IPS-20b (cell line): ENCODE results near the gene NPRL2.
A peak's percentile ranks its signal among the peaks of the same experiment; 100 is the strongest.
"Not testable (repeated sequence)": the region's sequence is repeated elsewhere in the genome, so short reads cannot be mapped to it uniquely, and the experiment has no call there.

ENCODE experiments used
- H3K27ac ChIP-seq: one replicate; pipeline ENCODE4 v1.5.1; 2013; ENCODE audit warnings: low read length
- H3K27me3 ChIP-seq: 2 replicates; pipeline ENCODE4 v1.6.1; 2013; ENCODE audit warnings: mild to moderate bottlenecking, low read length, inconsistent platforms; ENCODE audit not compliant: insufficient read depth
- H3K36me3 ChIP-seq: 2 replicates; pipeline ENCODE4 v1.6.1; 2013; ENCODE audit warnings: low read depth, mild to moderate bottlenecking, inconsistent platforms, low read length, moderate library complexity; ENCODE audit not compliant: insufficient read depth
- H3K4me1 ChIP-seq: 2 replicates; pipeline ENCODE4 v1.6.1; 2013; ENCODE audit warnings: mild to moderate bottlenecking, control low read depth, inconsistent platforms, low read length, moderate library complexity; ENCODE audit not compliant: insufficient read depth
- H3K4me3 ChIP-seq: 2 replicates; pipeline ENCODE4 v1.5.1; 2013; ENCODE audit warnings: mild to moderate bottlenecking, low read length, inconsistent platforms
- H3K9ac ChIP-seq: 2 replicates; pipeline ENCODE4 v1.6.1; 2013; ENCODE audit warnings: low read depth, mild to moderate bottlenecking, inconsistent platforms, low read length, moderate library complexity
- H3K9me3 ChIP-seq: 2 replicates; pipeline ENCODE4 v1.6.1; 2013; ENCODE audit warnings: mild to moderate bottlenecking, low read depth, low read length, inconsistent platforms; ENCODE audit not compliant: insufficient read depth

NPRL2 gene

GRCh38 chr3:50316657-50317242, 33.8 kb downstream of the NPRL2 start:
- Histone ChIP-seq H3K4me3 (no peak overlapping the region), H3K27ac (no peak overlapping the region), H3K4me1 (no peaks in the 10 kb centered on the region; the same call in 1 of the 2 replicates), H3K27me3 (no peaks in the 10 kb centered on the region), H3K9ac (no peak overlapping the region), H3K9me3 (no peaks in the 10 kb centered on the region), H3K36me3 (peaks cover 45% of the 10 kb centered on the region)

- Histone ChIP-seq H3K4me3 (no peak overlapping the region), H3K27me3 (no peaks in the 10 kb centered on the region), H3K9ac (no peak overlapping the region), H3K9me3 (peaks cover 4% of the 10 kb centered on the region; the same call in 1 of the 2 replicates), H3K27ac (no peak overlapping the region), H3K36me3 (peaks cover 42% of the 10 kb centered on the region), H3K4me1 (no peaks in the 10 kb centered on the region; the same call in 1 of the 2 replicates)
Observed at GRCh38 chr3:50314816-50315215, 35.8 kb downstream of the NPRL2 start.

- no peak overlapping the region for H3K27ac ChIP-seq
- peaks cover 38% of the 10 kb centered on the region for H3K36me3 ChIP-seq
- H3K4me1 ChIP-seq, result no peaks in the 10 kb centered on the region; the same call in 1 of the 2 replicates
- no peak overlapping the region for H3K9ac ChIP-seq
- H3K27me3 ChIP-seq, result no peaks in the 10 kb centered on the region
- no peak overlapping the region for H3K4me3 ChIP-seq
- peaks cover 8% of the 10 kb centered on the region; the same call in 1 of the 2 replicates for H3K9me3 ChIP-seq
Observed at GRCh38 chr3:50314342-50314741, 36.2 kb downstream of the NPRL2 start.

DNA sequence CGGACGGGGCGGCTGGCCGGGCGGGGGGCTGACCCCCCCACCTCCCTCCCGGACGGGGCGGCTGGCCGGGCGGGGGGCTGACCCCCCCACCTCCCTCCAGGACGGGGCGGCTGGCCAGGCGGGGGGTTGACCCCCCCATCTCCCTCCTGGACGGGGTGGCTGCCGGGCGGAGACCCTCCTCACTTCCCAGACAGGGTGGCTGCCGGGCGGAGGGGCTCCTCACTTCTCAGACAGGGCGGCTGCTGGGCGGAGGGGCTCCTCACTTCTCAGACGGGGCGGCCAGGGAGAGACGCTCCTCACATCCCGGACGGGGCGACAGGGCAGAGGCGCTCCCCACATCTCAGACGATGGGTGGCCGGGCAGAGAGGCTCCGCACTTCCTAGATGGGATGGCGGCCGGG, 38.5 kb downstream of the NPRL2 start:
- not testable (repeated sequence) for H3K4me3 ChIP-seq, H3K27ac ChIP-seq, H3K27me3 ChIP-seq, H3K9ac ChIP-seq, H3K4me1 ChIP-seq
- Histone ChIP-seq H3K36me3 (peaks cover 15% of the 10 kb centered on the region), H3K9me3 (peaks cover 19% of the 10 kb centered on the region; the same call in 1 of the 2 replicates)

DNA sequence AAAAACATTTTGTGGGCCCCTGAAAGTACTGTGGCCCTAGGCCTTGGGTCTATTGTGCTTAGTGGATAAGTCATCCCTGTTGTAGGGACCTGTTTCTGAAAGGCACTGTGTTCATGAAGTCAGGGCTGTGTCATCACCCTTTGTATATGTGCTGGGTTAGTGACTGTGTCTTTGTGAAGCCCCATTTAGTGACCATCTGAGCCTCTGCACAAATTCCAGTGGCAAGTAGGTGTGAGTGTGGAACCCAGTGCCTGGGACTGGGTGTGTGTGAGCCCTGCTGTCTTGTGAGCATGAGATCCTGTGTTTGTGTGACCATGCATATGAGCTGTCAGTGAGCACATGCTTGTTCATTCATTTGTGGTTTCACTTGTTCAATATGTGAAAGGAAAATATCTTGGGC, 46.0 kb downstream of the NPRL2 start:
- peaks cover 9% of the 10 kb centered on the region for H3K4me1 ChIP-seq
- no peaks in the 10 kb centered on the region for H3K36me3 ChIP-seq
- peaks cover 21% of the 10 kb centered on the region for H3K9me3 ChIP-seq
- H3K27ac ChIP-seq, result no peak overlapping the region
- no peak overlapping the region for H3K4me3 ChIP-seq
- H3K9ac ChIP-seq, result no peak overlapping the region
- peaks cover 4% of the 10 kb centered on the region; the same call in 1 of the 2 replicates for H3K27me3 ChIP-seq

GRCh38 chr3:50303013-50303815, 47.4 kb downstream of the NPRL2 start, which contains the start of gene HYAL1:
HYAL1 (minus strand) TSS chr3:50303574; CDS start chr3:50302956, 618 bp downstream.
- peaks cover 14% of the 10 kb centered on the region for H3K9me3 ChIP-seq
- no peaks in the 10 kb centered on the region for H3K36me3 ChIP-seq
- H3K4me1 ChIP-seq, result peaks cover 9% of the 10 kb centered on the region
- no peak within 1 kb of the TSS for H3K27ac ChIP-seq
- peaks cover 4% of the 10 kb centered on the region; the same call in 1 of the 2 replicates for H3K27me3 ChIP-seq
- H3K9ac ChIP-seq, result peak within 1 kb of the TSS; percentile 38; the same call in 1 of the 2 replicates
- H3K4me3 ChIP-seq, result peak within 1 kb of the TSS; percentile 12; the same call in 1 of the 2 replicates

DNA sequence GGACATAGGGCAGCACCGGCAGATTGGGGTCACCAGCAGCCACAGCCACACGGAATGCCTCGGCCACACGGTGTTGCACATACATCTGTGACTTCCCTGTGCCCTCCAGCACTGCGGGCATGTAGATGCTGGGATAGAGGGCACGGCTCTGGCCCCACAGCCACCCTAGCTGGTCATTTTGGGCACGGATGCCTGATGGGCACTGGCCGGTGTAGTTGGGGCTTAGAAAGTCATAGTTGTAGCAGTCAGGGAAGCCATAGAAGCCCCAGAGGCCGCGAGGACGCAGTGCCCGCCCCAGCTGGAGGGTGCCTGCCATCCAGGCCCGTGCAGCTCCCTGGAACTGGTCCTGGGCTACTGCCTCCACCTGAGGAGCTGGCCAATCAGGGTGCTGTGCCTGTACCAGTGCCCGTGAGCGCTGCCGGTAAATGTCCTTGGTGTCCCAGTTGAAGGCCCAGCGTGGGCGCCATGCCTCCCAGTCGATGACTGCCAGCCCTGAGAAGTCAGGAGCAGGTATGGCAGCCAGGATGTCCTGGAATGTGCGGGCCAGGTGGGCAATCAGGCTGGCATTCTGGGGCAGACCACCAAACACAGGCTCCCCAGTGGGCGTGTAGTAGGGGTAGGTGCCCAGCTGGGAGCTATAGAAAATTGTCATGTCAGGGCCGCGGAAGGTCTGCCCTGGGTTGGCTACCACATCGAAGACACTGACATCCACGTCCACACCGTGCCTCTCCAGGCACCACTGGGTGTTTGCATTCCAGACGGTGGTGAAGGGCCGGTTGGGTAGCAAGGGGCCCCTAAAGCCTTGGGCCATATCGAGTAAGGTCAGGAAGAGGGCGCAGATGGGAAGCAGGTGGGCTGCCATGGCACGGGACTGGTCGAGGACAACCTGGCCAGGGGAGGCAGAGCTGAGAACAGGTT, 48.2 kb downstream of the NPRL2 start:
- Histone ChIP-seq H3K9me3 (peaks cover 8% of the 10 kb centered on the region), H3K9ac (0 out of 2 replicates have a peak overlapping the region, but pooled peaks have one; percentile 38), H3K36me3 (no peaks in the 10 kb centered on the region), H3K27ac (no peak overlapping the region), H3K27me3 (peaks cover 4% of the 10 kb centered on the region; the same call in 1 of the 2 replicates), H3K4me3 (no peak overlapping the region), H3K4me1 (peaks cover 9% of the 10 kb centered on the region)

DNA sequence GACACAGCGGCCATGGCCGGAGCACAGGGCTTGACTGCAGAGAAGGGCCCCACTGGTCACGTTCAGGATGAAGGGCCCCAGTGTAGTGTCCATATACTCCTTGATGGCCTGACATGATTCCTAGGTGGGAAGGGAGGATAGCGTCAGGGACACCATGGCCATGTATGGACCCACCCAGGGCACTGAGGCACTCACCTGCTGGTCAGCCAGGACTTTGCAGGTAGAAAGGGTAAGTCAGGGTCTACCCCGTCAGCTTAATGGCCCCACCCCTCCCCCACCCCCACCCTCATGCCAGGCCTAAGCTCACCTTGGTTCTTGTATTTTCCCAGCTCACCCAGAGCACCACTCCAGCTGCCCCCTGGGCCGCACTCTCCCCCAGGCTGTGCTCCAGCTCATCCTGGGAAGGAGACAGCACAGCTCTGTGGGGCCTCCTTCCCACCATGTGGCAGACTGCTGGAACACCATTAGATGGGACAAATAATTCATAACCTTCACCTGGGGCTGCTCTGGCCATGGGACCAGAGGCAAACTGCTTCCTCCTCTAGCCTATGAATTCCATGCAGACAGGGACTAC, 49.8 kb downstream of the NPRL2 start:
- Histone ChIP-seq H3K4me1 (peaks cover 9% of the 10 kb centered on the region), H3K9ac (no peak overlapping the region), H3K27ac (no peak overlapping the region), H3K36me3 (no peaks in the 10 kb centered on the region), H3K4me3 (no peak overlapping the region), H3K27me3 (peaks cover 4% of the 10 kb centered on the region; the same call in 1 of the 2 replicates), H3K9me3 (peaks cover under 1% of the 10 kb centered on the region; the same call in 1 of the 2 replicates)

GRCh38 chr3:50299929-50300680, 50.5 kb downstream of the NPRL2 start:
- H3K9me3 ChIP-seq, result no peaks in the 10 kb centered on the region
- H3K27ac ChIP-seq, result no peak overlapping the region
- peak overlapping the region; percentile 96 for H3K4me3 ChIP-seq
- H3K4me1 ChIP-seq, result peaks cover 9% of the 10 kb centered on the region
- peak overlapping the region; percentile 58; the same call in 1 of the 2 replicates for H3K9ac ChIP-seq
- H3K27me3 ChIP-seq, result peaks cover 4% of the 10 kb centered on the region; the same call in 1 of the 2 replicates
- H3K36me3 ChIP-seq, result no peaks in the 10 kb centered on the region

DNA sequence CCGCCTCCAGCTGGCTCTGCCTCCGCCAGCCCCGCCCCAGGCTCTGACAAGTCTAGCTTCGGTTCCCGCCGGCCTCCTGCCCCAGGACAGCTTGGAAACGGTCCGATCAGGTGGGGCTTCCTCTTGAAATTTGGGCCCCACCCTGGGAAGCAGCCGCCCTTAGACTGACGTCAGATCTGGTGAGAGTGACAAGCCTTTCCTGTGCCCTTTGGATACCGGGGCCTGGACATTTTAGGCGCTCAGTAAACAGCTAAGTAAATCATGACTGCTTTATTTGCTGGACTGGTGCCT, 51.0 kb downstream of the NPRL2 start:
- peak overlapping the region; percentile 96 for H3K4me3 ChIP-seq
- peaks cover 4% of the 10 kb centered on the region; the same call in 1 of the 2 replicates for H3K27me3 ChIP-seq
- no peaks in the 10 kb centered on the region for H3K36me3 ChIP-seq
- no peak overlapping the region for H3K27ac ChIP-seq
- peaks cover 9% of the 10 kb centered on the region for H3K4me1 ChIP-seq
- H3K9ac ChIP-seq, result peak overlapping the region; percentile 58; the same call in 1 of the 2 replicates
- H3K9me3 ChIP-seq, result no peaks in the 10 kb centered on the region
